H1 (cell line): Measurements from ENCODE around the gene ANK2. TPM values are rescaled to one million over a fixed set of nuclear protein-coding genes. Genes with fewer than 3 reads are reported as not detected.

Source experiments
- CTCF ChIA-PET: fragments of 300-600 bp; sonication (Branson Sonifier 250); formaldehyde crosslinking; loops from one replicate; lab custom pipeline; 2021; ENCODE audit not compliant: partially characterized antibody; lab: Charles Lee
- POLR2A ChIA-PET: fragments of 300-600 bp; sonication (Branson Sonifier 250); formaldehyde crosslinking; loops from one replicate; lab custom pipeline; 2021; ENCODE audit warnings: inconsistent platforms; ENCODE audit not compliant: partially characterized antibody; lab: Charles Lee
- DNase-seq, 2 experiments: peaks; one replicate each; pipeline versions ENCODE4 v3.0.0 to v3.0.0-alpha.2; 2010 to 2022; ENCODE audit warnings: low spot score in 2 of 2, low read depth in 1 of 2, mixed read lengths in 1 of 2
- FAIRE-seq: peaks from 2 replicates; lab custom pipeline; 2011; peaks lifted over from hg19 to GRCh38; lab: Jason Lieb, UNC
- H2AFZ ChIP-seq: 2 replicates; pipeline ENCODE4 v1.8.1; 2012; ENCODE audit warnings: low read length, inconsistent platforms
- H2AK5ac ChIP-seq: 2 replicates; pipeline ENCODE4 v1.6.1; 2013; ENCODE audit warnings: low read depth, low read length
- H2BK120ac ChIP-seq: replicated peaks from 2 replicates; pipeline ENCODE3; 2013; ENCODE audit warnings: low read depth, low read length, inconsistent platforms
- H2BK12ac ChIP-seq: 2 replicates; pipeline ENCODE4 v1.6.1; 2013; ENCODE audit warnings: low read depth, low read length
- H2BK15ac ChIP-seq: 2 replicates; pipeline ENCODE4 v1.6.1; 2013; ENCODE audit warnings: low read length
- H2BK20ac ChIP-seq: 2 replicates; pipeline ENCODE4 v1.6.1; 2013; ENCODE audit warnings: low read length
- H2BK5ac ChIP-seq: 2 replicates; pipeline ENCODE4 v1.6.1; 2013; ENCODE audit warnings: low read depth, low read length
- H3K14ac ChIP-seq: 2 replicates; pipeline ENCODE4 v1.6.1; 2013; ENCODE audit warnings: inconsistent platforms; ENCODE audit not compliant: insufficient read length
- H3K18ac ChIP-seq: 2 replicates; pipeline ENCODE4 v1.6.1; 2013; ENCODE audit warnings: low read length; ENCODE audit errors: extremely low read depth
- H3K23ac ChIP-seq: 2 replicates; pipeline ENCODE4 v1.6.1; 2013; ENCODE audit warnings: inconsistent platforms; ENCODE audit not compliant: insufficient read length
- H3K23me2 ChIP-seq: 2 replicates; pipeline ENCODE4 v1.6.1; 2013; ENCODE audit warnings: low read depth, low read length
- H3K27ac ChIP-seq: 2 replicates; pipeline ENCODE4 v1.6.1; 2011; ENCODE audit warnings: low read depth, low read length, inconsistent platforms
- H3K27me3 ChIP-seq, 4 experiments: replicated peaks in 1 of 4; 1 replicate in 1 of 4; 2 replicates in 3 of 4; pipeline versions ENCODE4 v1.6.1 to v1.8.1; 2011 to 2013; ENCODE audit warnings: low read length in 3 of 4, mild to moderate bottlenecking in 3 of 4, inconsistent platforms in 2 of 4, mixed read lengths in 2 of 4, moderate library complexity in 1 of 4; ENCODE audit not compliant: control insufficient read depth in 3 of 4, insufficient read depth in 3 of 4; ENCODE audit errors: extremely low read depth in 1 of 4
- H3K36me3 ChIP-seq, 4 experiments: 2 replicates each; pipeline versions ENCODE4 v1.6.1 to v1.8.1; 2011 to 2013; ENCODE audit warnings: mild to moderate bottlenecking in 4 of 4, low read length in 3 of 4, moderate library complexity in 2 of 4, control low read depth in 1 of 4, inconsistent platforms in 1 of 4; ENCODE audit not compliant: insufficient read depth in 4 of 4, control insufficient read depth in 2 of 4
- H3K4ac ChIP-seq: replicated peaks from 2 replicates; pipeline ENCODE3; 2013; ENCODE audit warnings: low read length, low read depth, mixed read lengths, inconsistent platforms; ENCODE audit not compliant: insufficient read length
- H3K4me1 ChIP-seq, 4 experiments: replicated peaks in 1 of 4; 1 replicate in 1 of 4; 2 replicates in 3 of 4; pipeline versions ENCODE4 v1.6.1 to v1.8.1; 2011 to 2013; ENCODE audit warnings: low read length in 3 of 4, inconsistent platforms in 2 of 4, mixed read lengths in 1 of 4; ENCODE audit not compliant: insufficient read depth in 4 of 4, control insufficient read depth in 3 of 4
- H3K4me2 ChIP-seq, 2 experiments: 2 replicates each; pipeline versions ENCODE4 v1.6.1 to v1.8.1; 2011 to 2013; ENCODE audit warnings: low read depth in 2 of 2, low read length in 2 of 2, control low read depth in 1 of 2, inconsistent platforms in 1 of 2, mild to moderate bottlenecking in 1 of 2; ENCODE audit not compliant: insufficient read depth in 1 of 2
- H3K4me3 ChIP-seq, 4 experiments: fragments of 200-600, 300-600 bp in 1 of 4; sonication (generic), shearing (Covaris generic), sonication (Bioruptor Twin) in 1 of 4; 2 replicates each; pipeline versions ENCODE4 v1.5.1 to v1.8.1; 2011 to 2016; ENCODE audit warnings: low read length in 4 of 4, low read depth in 3 of 4, control low read depth in 2 of 4, inconsistent platforms in 2 of 4, mild to moderate bottlenecking in 2 of 4, mixed read lengths in 1 of 4, moderate library complexity in 1 of 4; ENCODE audit not compliant: insufficient read depth in 2 of 4; ENCODE audit errors: extremely low read depth in 1 of 4
- H3K56ac ChIP-seq: replicated peaks from 2 replicates; pipeline ENCODE3; 2013; ENCODE audit warnings: low read depth, mild to moderate bottlenecking, mixed read lengths, low read length, inconsistent platforms; ENCODE audit not compliant: insufficient read length
- H3K79me1 ChIP-seq: 2 replicates; pipeline ENCODE4 v1.6.1; 2013; ENCODE audit warnings: low read depth, low read length, control low read depth
- H3K79me2 ChIP-seq, 2 experiments: 2 replicates each; pipeline versions ENCODE4 v1.6.1 to v1.8.1; 2012 to 2013; ENCODE audit warnings: low read length in 2 of 2, mild to moderate bottlenecking in 2 of 2, inconsistent platforms in 1 of 2; ENCODE audit not compliant: insufficient read depth in 2 of 2, control insufficient read depth in 1 of 2
- H3K9ac ChIP-seq, 4 experiments: replicated peaks in 1 of 4; 1 replicate in 1 of 4; 2 replicates in 3 of 4; pipeline versions ENCODE4 v1.6.1 to v1.8.1; 2011 to 2013; ENCODE audit warnings: low read depth in 3 of 4, low read length in 3 of 4, control low read depth in 2 of 4, mild to moderate bottlenecking in 2 of 4, moderate library complexity in 2 of 4, inconsistent platforms in 1 of 4; ENCODE audit errors: extremely low read depth in 1 of 4
- H3K9me3 ChIP-seq, 2 experiments: 2 replicates each; pipeline versions ENCODE4 v1.6.1 to v1.8.1; 2012 to 2013; ENCODE audit warnings: mild to moderate bottlenecking in 2 of 2, moderate library complexity in 2 of 2, control low read depth in 1 of 2, inconsistent platforms in 1 of 2, low read depth in 1 of 2, low read length in 1 of 2, mixed read lengths in 1 of 2; ENCODE audit not compliant: insufficient read depth in 2 of 2
- H4K20me1 ChIP-seq, 2 experiments: replicated peaks in 1 of 2; 2 replicates each; pipeline versions ENCODE3 to v1.8.1; 2011 to 2013; ENCODE audit warnings: inconsistent platforms in 2 of 2, low read length in 2 of 2, mild to moderate bottlenecking in 1 of 2; ENCODE audit not compliant: insufficient read depth in 2 of 2, control insufficient read depth in 1 of 2
- H4K5ac ChIP-seq: 2 replicates; pipeline ENCODE4 v1.6.1; 2013; ENCODE audit warnings: low read length, low read depth, mixed read lengths, inconsistent platforms; ENCODE audit not compliant: insufficient read length
- H4K8ac ChIP-seq: 2 replicates; pipeline ENCODE4 v1.8.0; 2013; ENCODE audit warnings: mild to moderate bottlenecking, moderate library complexity, low read length, inconsistent platforms; ENCODE audit not compliant: insufficient read depth; ENCODE audit errors: extremely low read depth
- H4K91ac ChIP-seq: replicated peaks from 2 replicates; pipeline ENCODE3; 2013; ENCODE audit warnings: low read length, mixed read lengths, inconsistent platforms; ENCODE audit not compliant: insufficient read length
- WGBS, 2 experiments: shearing (Covaris generic) in 1 of 2; methylation state at CpG; one replicate each; pipeline versions ENCODE4 v1.1.6 to v1.1.7; 2013 to 2015; ENCODE audit warnings: low lambda C conversion rate in 2 of 2, mixed read lengths in 2 of 2, inconsistent platforms in 1 of 2, low coverage in 1 of 2, missing lambda C conversion rate in 1 of 2; ENCODE audit not compliant: insufficient replicate concordance in 2 of 2, insufficient coverage in 1 of 2, insufficient read length in 1 of 2; ENCODE audit errors: extremely low coverage in 1 of 2, missing lambda C conversion rate in 1 of 2; 5-methylcytosine and 5-hydroxymethylcytosine counted together
- polyA plus RNA-seq, 7 experiments: library from polyadenylated mRNA; depleted of rRNA in 3 of 7; stranded (reverse) in 5 of 7; unstranded in 2 of 7; fragments of >200 nt in 5 of 7; fragments of 200-250 nt in 2 of 7; gene quantifications; 1 replicate in 5 of 7; 2 replicates in 1 of 7; 4 replicates in 1 of 7; pipeline versions ENCODE4 v1.2.1 to v1.2.3, GENCODE V29; 2011 to 2013; ENCODE audit warnings: missing spikeins in 2 of 7, mixed read lengths in 2 of 7
- total RNA-seq: library from RNA; stranded (reverse); fragmentation: NEBNext Ultra II Directional; extraction: Animal tissue kit (Norgen Biotek cat#: 25700); gene quantifications from 2 replicates; pipeline ENCODE4 v1.2.1, GENCODE V29; 2021
- TF ChIP-seq, protein P1 (sequence below): IDR thresholded peaks from 2 replicates; pipeline ENCODE4 v1.6.1; 2012; ENCODE audit warnings: low read length, inconsistent platforms

ANK2 gene
- total and polyA plus RNA-seq, 2 of the 8 experiments (the other 6 are each of a cell fraction or from before 2014, with no cell fraction given), result 14.2 to 35.1 TPM

DNA sequence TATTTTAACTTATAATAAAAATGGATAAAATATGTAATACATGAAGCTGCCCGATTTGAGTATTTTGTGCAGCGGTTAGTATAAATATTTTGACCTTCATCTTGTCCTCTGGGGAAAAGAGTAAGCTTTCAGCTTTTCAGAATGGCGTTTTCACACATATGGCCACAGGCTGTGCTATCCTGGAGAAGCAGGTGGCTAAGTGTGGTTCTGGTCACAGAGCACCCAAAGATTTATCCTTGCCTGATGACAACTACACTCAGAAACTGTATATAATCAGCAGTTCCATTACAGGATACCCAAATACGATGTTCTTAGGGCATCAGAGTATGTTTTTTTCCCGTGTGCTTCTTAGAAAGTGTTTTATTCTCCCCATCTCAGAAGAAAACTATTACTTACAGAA, 42.3 kb upstream of the ANK2 start:
- no peaks in the 10 kb centered on the region for H3K79me1 ChIP-seq
- no peaks in the 10 kb centered on the region for H3K27me3 ChIP-seq
- DNase-seq, result no peak
- ChIA-PET POLR2A (no interaction called here), CTCF (interaction anchor here (1.3 to 3.5 kb wide), 4 partner anchors 10 to 89 kb away, joined by 4 to 12 read pairs (median 6); no protein-coding TSS in a partner anchor)
- H4K20me1 ChIP-seq, result no peaks in the 10 kb centered on the region
- H3K9me3 ChIP-seq, result no peaks in the 10 kb centered on the region
- H3K4me3 ChIP-seq, result no peak overlapping the region
- no peak overlapping the region for H4K5ac ChIP-seq
- H4K8ac ChIP-seq, result no peak overlapping the region
- no peak overlapping the region for H3K14ac ChIP-seq
- H2BK5ac ChIP-seq, result no peak overlapping the region
- H3K23ac ChIP-seq, result no peak overlapping the region
- H3K79me2 ChIP-seq, result no peaks in the 10 kb centered on the region
- H4K91ac ChIP-seq, result no peak overlapping the region
- H2BK12ac ChIP-seq, result no peak overlapping the region
- no peak overlapping the region for H3K27ac ChIP-seq
- H3K4ac ChIP-seq, result no peak overlapping the region
- H2AFZ ChIP-seq, result no peak overlapping the region
- H3K4me2 ChIP-seq, result no peak overlapping the region
- no peak overlapping the region for H2BK20ac ChIP-seq
- H2AK5ac ChIP-seq, result no peak overlapping the region
- H3K9ac ChIP-seq, result no peak overlapping the region
- H3K4me1 ChIP-seq, result no peaks in the 10 kb centered on the region
- H3K23me2 ChIP-seq, result no peaks in the 10 kb centered on the region
- no peak overlapping the region for H3K56ac ChIP-seq
- 89% methylated on average over 5 of the region's 5 CpGs; no CpG with 5 or more reads in 1 of the 2 experiments for WGBS, 2 experiments
- no peak for FAIRE-seq
- no peak overlapping the region for H3K18ac ChIP-seq
- no peak overlapping the region for H2BK120ac ChIP-seq
- H2BK15ac ChIP-seq, result no peak overlapping the region
- H3K36me3 ChIP-seq, result no peaks in the 10 kb centered on the region
- TF ChIP-seq, protein P1, sequence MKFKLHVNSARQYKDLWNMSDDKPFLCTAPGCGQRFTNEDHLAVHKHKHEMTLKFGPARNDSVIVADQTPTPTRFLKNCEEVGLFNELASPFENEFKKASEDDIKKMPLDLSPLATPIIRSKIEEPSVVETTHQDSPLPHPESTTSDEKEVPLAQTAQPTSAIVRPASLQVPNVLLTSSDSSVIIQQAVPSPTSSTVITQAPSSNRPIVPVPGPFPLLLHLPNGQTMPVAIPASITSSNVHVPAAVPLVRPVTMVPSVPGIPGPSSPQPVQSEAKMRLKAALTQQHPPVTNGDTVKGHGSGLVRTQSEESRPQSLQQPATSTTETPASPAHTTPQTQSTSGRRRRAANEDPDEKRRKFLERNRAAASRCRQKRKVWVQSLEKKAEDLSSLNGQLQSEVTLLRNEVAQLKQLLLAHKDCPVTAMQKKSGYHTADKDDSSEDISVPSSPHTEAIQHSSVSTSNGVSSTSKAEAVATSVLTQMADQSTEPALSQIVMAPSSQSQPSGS, result no peak
